ENCODE data around the gene SAXO1.

- TF ChIP-seq CTCF (IDR thresholded peaks at IDR 0.05) (no peak), EZH2phosphoT487 (IDR thresholded peaks at IDR 0.05) (no peak), EZH2 (IDR thresholded peaks at IDR 0.05) (no peak)
Observed at GRCh38 chr9:19020886-19021455, 12.0 kb downstream of the SAXO1 start.

All from neural progenitor cell (in vitro differentiated cells).